Posterior cingulate gyrus (tissue), 11 donors: ENCODE data around the gene SERPINA1.

Experiments
- DNase-seq, 10 donors: peaks; one replicate each; pipeline versions ENCODE4 v3.0.0 to v3.0.0-alpha.2; 2020 to 2021; ENCODE audit warnings: mixed read lengths in 3 of 10
- intact Hi-C: fragments of 100-400 bp; cut with DNase I; formaldehyde crosslinking; loops from one replicate; pipeline ENCODE4 v1.15.1; 2023

The SERPINA1 gene

GRCh38 chr14:94386085-94387031 lies 2.0 kb downstream of the SERPINA1 start:
- no peak for DNase-seq

GRCh38 chr14:94385553-94386057 lies 2.8 kb downstream of the SERPINA1 start:
- DNase-seq = no peak
- intact Hi-C loops = no loop called here

More at GRCh38 chr14:94386085-94387031, 2.0 kb downstream of the SERPINA1 start:
- intact Hi-C loops = no loop called here

DNA sequence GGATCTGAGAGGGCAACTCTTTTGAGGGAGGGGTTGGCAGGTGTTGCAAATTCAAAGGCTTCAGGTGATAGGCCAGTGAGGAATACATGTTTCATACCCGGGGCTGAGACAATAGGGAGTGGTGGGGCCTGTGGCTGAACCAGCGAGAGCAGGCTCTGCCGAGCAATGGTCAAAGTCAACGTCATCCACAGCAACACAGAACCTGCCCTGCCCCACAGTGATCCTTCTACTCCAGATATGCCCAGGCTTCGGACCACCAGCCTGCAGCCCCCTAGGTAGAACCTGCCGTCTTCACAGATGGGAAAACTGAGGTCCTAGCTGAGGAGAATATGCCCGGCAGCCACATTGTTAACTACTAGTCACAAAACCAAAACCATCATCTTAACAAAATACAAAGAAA lies 4.1 kb downstream of the SERPINA1 start:
- intact Hi-C loops = no loop called here
- no peak for DNase-seq

DNA sequence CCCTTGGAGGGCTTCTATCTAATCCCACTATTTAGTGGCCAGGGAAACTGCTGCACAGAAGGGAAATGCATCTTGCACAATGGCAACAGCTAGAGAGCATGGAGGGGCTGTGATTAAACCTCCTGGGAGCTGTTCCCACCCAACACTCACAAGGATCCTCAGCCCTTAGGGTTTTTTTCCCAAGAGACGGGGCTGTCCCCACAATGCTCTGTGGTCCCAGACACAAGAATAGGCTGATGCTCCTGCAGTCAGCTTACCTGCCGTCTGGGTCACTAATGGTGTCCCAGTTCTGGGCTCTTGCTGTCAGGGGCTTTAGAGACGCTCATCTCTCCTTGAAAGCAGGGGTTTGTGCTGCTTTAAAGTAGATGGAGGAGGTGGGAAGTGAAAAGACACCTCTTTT lies 4.6 kb downstream of the SERPINA1 start:
- intact Hi-C loops = no loop called here
- DNase-seq = peak in 1 of 10 donors; percentile 15

- intact Hi-C loops = no loop called here
- DNase-seq = peak in 1 of 10 donors; percentile 43
Measured at GRCh38 chr14:94382716-94383596, 5.4 kb downstream of the SERPINA1 start.

- intact Hi-C loops = no loop called here
- DNase-seq = no peak
Measured at GRCh38 chr14:94382099-94382715, 6.2 kb downstream of the SERPINA1 start.

DNA sequence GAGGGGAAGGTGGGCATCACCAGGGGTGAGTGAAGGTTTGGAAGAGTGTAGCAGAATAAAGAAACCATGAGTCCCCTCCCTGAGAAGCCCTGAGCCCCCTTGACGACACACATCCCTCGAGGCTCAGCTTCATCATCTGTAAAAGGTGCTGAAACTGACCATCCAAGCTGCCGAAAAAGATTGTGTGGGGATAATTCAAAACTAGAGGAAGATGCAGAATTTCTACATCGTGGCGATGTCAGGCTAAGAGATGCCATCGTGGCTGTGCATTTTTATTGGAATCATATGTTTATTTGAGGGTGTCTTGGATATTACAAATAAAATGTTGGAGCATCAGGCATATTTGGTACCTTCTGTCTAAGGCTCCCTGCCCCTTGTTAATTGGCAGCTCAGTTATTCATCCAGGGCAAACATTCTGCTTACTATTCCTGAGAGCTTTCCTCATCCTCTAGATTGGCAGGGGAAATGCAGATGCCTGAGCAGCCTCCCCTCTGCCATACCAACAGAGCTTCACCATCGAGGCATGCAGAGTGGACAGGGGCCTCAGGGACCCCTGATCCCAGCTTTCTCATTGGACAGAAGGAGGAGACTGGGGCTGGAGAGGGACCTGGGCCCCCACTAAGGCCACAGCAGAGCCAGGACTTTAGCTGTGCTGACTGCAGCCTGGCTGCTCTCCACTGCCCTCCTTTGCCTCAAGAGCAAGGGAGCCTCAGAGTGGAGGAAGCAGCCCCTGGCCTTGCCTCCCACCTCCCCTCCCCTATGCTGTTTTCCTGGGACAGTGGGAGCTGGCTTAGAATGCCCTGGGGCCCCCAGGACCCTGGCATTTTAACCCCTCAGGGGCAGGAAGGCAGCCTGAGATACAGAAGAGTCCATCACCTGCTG lies 7.0 kb downstream of the SERPINA1 start:
- peak in 1 of 10 donors; percentile 33 for DNase-seq
- intact Hi-C loops = no loop called here

GRCh38 chr14:94380225-94381148 lies 7.9 kb downstream of the SERPINA1 start:
- intact Hi-C loops = no loop called here

DNA sequence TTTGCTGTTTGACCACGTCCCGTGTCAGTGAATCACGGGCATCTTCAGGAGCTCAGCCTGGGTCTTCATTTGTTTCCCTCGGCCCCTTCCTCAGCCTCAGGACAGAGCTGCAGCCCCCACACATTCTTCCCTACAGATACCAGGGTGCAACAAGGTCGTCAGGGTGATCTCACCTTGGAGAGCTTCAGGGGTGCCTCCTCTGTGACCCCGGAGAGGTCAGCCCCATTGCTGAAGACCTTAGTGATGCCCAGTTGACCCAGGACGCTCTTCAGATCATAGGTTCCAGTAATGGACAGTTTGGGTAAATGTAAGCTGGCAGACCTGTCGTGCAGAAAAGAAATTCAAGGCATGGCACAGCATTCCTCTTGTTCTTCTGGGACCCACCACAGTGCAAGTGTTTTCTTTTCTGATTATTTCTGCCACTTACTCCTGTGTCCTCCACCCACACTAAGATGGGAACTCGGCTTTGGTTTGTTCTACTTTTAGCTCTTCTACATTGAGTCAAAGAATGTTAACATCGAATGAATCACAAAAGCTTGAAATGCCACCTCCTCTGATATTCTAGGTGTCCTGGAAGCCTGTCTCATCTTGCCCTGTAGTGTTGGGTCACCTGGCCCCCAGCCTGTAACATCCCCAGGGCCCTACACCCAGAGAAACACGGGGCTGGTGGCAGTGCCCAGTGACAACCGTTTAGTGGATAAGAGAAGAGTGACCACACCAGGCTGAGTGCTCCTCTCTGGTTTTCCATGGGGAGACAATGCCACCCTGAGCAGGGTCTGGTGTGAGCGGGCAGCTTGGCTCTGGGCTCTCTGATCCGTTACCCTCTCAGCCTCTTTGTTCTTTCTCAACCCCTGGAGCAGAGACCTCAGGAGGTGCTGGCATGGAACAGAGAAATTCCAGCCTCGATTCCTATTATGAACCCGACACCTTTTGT lies 8.8 kb downstream of the SERPINA1 start:
- intact Hi-C loops = no loop called here
- peak in 1 of 10 donors; percentile 18 for DNase-seq

More at GRCh38 chr14:94380225-94381148, 7.9 kb downstream of the SERPINA1 start:
- DNase-seq = peak in 1 of 10 donors; percentile 45

DNA sequence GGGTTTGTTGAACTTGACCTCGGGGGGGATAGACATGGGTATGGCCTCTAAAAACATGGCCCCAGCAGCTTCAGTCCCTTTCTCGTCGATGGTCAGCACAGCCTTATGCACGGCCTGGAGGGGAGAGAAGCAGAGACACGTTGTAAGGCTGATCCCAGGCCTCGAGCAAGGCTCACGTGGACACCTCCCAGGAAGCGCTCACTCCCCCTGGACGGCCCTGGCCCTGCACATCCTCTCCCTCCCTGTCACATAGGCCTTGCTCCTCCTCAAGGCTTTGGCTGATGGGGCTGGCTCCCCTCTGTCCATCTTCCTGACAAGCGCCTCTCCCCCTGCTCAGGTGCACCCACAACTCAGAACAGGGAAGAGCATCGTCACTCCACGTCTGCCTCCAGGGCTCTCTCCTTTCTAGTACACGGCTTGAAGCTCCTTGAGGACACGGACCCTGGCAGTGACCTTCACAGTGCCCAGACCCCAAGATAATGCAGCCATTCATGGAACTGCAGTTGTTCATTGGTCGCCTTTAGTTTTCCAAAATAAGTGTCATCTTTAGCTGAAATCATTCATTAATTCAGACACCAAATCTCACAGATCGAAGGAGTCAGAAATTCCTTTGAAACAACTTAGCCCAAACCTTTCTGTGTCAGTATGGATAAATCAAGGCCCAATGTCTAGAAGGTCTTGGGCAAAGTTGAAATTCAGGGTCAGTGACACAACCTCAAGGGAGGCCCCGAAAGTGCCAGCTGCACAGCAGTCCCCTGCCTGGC lies 9.7 kb downstream of the SERPINA1 start:
- intact Hi-C loops = no loop called here
- DNase-seq = peak in 1 of 10 donors; percentile 35

GRCh38 chr14:94377866-94378470 lies 10.4 kb downstream of the SERPINA1 start:
- DNase-seq = peak in 1 of 10 donors; percentile 38
- intact Hi-C loops = no loop called here

DNA sequence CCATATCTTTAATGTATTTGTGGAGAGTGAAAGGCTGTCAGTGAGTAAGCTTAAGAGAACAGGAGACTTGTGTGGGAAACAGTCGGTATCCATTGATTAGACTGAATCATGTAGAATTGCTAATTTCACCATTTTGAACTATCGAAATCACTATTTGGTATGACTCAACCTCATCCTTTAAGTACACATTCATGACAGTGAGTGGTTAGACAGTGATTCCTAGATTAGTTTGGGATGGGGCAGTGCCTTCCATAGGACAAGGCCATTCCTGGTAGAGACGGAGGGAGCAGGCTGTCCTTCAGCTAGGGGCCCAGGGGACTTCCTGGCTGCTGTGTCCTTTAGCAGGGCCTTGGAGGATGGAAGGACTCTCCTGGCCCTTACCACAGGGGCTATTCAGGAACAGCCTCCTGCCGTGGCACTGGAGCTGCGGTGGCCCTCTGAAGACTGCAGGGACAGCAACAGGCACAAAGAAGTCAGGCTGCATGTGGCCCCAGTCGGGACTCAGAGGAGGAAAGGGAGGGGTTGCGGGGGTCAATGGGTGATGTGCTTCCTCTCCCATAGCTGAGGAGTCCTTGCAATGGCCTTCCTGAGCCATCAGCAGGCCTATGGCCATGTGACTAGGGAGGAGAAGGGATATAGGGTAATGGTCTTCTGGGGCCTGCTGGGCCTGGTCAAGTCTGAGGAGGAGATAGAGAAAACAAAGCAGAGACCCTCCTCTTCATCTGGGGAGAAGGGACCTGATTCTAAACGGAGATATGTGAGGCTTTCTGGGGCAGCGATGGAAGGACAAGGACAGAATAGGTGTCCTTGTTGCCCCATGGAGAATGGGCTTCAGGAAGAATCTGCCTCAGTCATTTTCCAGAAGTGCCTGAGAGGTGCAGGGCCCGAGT lies 11.2 kb downstream of the SERPINA1 start:
- DNase-seq = peak in 1 of 10 donors; percentile 34
- intact Hi-C loops = no loop called here

DNA sequence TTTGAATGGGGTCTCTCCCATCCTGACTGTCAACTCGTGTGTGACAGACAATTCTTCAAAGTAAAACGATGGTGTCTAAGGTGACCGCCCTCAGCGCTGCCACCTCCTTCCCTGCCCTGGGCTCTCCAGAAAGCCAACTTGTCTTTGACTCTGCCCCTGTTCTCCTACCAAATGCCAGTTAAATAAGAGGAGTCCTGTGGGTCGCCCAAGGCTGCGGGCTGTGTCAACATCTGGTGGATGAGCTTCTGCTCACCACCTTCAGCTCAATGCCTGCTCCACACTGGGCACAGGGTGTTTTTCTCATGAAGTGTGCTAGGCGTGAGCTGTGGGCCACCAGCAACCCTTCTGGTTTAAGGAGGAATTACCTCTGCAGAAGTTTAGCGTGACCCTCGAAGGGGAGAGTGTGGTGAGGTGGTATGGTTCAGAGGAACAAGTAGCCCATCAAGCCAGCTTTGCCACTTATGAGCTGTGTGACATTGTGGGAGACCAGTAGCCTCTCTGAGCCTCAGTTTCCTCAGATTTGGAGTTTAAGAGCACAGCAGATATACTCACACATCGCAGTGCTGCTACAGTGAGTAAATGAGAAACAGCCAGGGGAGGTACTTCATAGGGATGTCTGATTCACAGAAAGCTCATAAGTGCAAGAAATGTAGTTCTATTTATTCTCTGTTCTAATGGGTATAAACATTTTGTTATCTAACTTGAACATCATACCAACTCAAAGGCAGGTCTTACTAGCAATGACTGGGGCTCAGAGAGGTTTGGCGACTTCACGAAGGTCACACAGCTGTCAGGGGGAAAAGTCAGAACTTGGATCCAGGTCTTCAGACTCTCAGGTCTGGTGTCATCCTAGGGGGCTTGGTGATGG lies 12.1 kb downstream of the SERPINA1 start:
- DNase-seq = peak in 1 of 10 donors; percentile 46

DNA sequence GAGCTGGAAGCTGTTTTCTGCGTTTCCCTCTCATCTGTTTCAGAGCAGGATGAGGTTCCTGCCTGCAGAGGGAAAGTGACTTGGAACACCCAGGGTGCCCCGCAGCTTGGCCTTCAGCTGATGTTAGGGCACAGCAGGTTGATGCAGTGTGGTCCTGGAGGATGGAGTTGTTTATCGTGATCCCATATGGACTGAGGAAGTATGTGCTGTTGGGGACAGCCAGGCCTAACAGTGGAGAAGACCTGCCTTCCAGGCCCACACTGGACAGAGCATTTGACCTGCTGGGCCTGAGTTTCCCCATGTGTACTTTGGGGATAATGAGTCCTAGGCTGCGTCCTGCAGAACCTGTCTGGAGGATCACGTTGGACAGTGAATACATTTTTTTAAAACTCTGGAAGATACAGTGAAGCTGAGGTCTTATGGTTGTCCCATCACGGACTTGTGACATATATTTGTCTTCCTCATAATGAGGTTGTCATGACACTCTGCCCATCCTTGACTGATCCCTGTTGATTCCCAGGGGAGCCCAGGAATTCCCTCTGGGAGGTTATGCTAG lies 12.8 kb downstream of the SERPINA1 start:
- intact Hi-C loops = no loop called here
- peak in 1 of 10 donors; percentile 38 for DNase-seq

More for the DNA sequence above, 12.1 kb downstream of the SERPINA1 start:
- intact Hi-C loops = no loop called here
